SK-N-SH treated with all-trans-retinoic acid at 6 μM for 48 hours (cell line): Measurements from ENCODE around the gene FOXK1.

ENCODE experiments used
- CSRNP3 ChIP-seq: fragments of 250-450 bp; sonication (Bioruptor Pico); IDR thresholded peaks from 2 replicates; pipeline ENCODE4 v1.5.1; 2021; ENCODE audit warnings: mild to moderate bottlenecking, moderate library complexity
- OSR1 ChIP-seq: fragments of 250-450 bp; sonication (Bioruptor Pico); IDR thresholded peaks from 2 replicates; pipeline ENCODE4 v1.8.0; 2022; ENCODE audit warnings: moderate library complexity, mild to moderate bottlenecking, inconsistent platforms
- PATZ1 ChIP-seq: fragments of 250-450 bp; sonication (Bioruptor Pico); IDR thresholded peaks from 2 replicates; pipeline ENCODE4 v1.8.0; 2020; ENCODE audit warnings: mild to moderate bottlenecking, moderate library complexity, borderline replicate concordance
- PPARA ChIP-seq: fragments of 250-450 bp; sonication (Bioruptor Pico); IDR thresholded peaks from 2 replicates; pipeline ENCODE4 v1.5.0; 2020; ENCODE audit warnings: mild to moderate bottlenecking, borderline replicate concordance
- ZFP3 ChIP-seq: fragments of 250-450 bp; sonication (Bioruptor Pico); IDR thresholded peaks from 2 replicates; pipeline ENCODE4 v1.5.0; 2020; ENCODE audit warnings: mild to moderate bottlenecking, moderate library complexity
- ZNF70 ChIP-seq: fragments of 450-650 bp; formaldehyde crosslinking; IDR thresholded peaks from 2 replicates; pipeline ENCODE4 v1.5.0; 2020; ENCODE audit warnings: mild to moderate bottlenecking, moderate library complexity

GRCh38 chr7:4774658-4775249 is 92.7 kb downstream of the FOXK1 start:
- no peak for TF ChIP-seq PATZ1 (CRISPR knock-in tag)
- no peak for TF ChIP-seq CSRNP3 (CRISPR knock-in tag)
- TF ChIP-seq ZFP3 (CRISPR knock-in tag) = no peak
- TF ChIP-seq OSR1 (CRISPR knock-in tag) = no peak
- no peak for TF ChIP-seq PPARA (CRISPR knock-in tag)
- TF ChIP-seq ZNF70 (CRISPR knock-in tag) = no peak
